ENCODE data around the gene SLC44A3. TPM values are rescaled to one million over a fixed set of nuclear protein-coding genes. Genes with fewer than 3 reads are reported as not detected.
A peak's percentile ranks its signal among the peaks of the same experiment; 100 is the strongest.

SLC44A3 gene
- 10 to 100 TPM in 2 of 3 donors, 1 to 10 TPM in 1; 2.1 to 12.6 (median 10.5) TPM for total RNA-seq

GRCh38 chr1:94819945-94820746 is at the start of gene SLC44A3:
Gene SLC44A3 (plus strand): TSS chr1:94820357. CDS start chr1:94820452, 95 bp downstream.
- TF ChIP-seq POLR2A (IDR thresholded peaks at IDR 0.05): no peak
- TF ChIP-seq POLR2AphosphoS5 (IDR thresholded peaks at IDR 0.05): no peak
- TF ChIP-seq, protein P1, sequence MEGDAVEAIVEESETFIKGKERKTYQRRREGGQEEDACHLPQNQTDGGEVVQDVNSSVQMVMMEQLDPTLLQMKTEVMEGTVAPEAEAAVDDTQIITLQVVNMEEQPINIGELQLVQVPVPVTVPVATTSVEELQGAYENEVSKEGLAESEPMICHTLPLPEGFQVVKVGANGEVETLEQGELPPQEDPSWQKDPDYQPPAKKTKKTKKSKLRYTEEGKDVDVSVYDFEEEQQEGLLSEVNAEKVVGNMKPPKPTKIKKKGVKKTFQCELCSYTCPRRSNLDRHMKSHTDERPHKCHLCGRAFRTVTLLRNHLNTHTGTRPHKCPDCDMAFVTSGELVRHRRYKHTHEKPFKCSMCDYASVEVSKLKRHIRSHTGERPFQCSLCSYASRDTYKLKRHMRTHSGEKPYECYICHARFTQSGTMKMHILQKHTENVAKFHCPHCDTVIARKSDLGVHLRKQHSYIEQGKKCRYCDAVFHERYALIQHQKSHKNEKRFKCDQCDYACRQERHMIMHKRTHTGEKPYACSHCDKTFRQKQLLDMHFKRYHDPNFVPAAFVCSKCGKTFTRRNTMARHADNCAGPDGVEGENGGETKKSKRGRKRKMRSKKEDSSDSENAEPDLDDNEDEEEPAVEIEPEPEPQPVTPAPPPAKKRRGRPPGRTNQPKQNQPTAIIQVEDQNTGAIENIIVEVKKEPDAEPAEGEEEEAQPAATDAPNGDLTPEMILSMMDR (IDR thresholded peaks at IDR 0.05): no peak
- Histone ChIP-seq H3K4me1 (no peaks in the 10 kb centered on the region), H3K27ac (peak within 1 kb of the TSS; percentile 38 to 68), H3K4me3 (peak within 1 kb of the TSS; percentile 56 to 78 (median 73)), H3K27me3 (no peaks in the 10 kb centered on the region), H3K36me3 (no peaks in the 10 kb centered on the region), H3K9me3 (no peaks in the 10 kb centered on the region)
- DNase-seq (ENCODE audit: low spot score in 2 of 2): peak; percentile 37 to 54
- intact Hi-C loops (cut with DNase I; ENCODE audit: low total_unique reads): no loop called here

DNA sequence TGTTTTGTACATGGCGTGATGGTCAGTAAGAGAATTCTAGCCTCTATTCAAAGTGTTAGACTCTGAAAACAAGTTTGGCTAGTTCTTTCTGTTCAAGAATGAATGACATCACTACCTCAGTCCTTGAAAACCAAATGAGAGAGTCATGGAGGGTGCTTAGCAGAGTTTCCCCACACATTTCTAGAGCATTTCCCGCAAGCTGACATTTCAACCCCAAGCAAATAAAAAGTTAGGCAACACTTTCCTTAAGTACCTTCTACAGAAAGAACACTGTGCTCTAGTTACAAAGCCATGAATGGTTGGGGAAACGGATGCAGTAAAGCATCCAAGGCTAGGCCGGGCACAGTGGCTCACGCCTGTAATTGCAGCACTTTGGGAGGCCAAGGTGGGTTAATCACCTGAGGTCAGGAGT is 47.9 kb upstream of the SLC44A3 start:
- Histone ChIP-seq H3K4me3 (no peak overlapping the region), H3K9me3 (no peaks in the 10 kb centered on the region), H3K36me3 (no peaks in the 10 kb centered on the region), H3K27ac (peak overlapping the region; percentile 57 to 86), H3K4me1 (peaks cover 0 to 10% of the 10 kb centered on the region in 2 donors), H3K27me3 (no peaks in the 10 kb centered on the region)
- TF ChIP-seq POLR2AphosphoS5 (IDR thresholded peaks at IDR 0.05) (peak in 2 of 3 donors; percentile 39 to 57), POLR2A (IDR thresholded peaks at IDR 0.05) (no peak)
- TF ChIP-seq, protein P1 (IDR thresholded peaks at IDR 0.05): peak in 1 of 3 donors; percentile 21
- peak in 1 of 2 donors; percentile 33 for DNase-seq (ENCODE audit: low spot score in 2 of 2)
- intact Hi-C loops (cut with DNase I; ENCODE audit: low total_unique reads): no loop called here

GRCh38 chr1:94772845-94773244 is 47.3 kb upstream of the SLC44A3 start:
- peak overlapping the region in 1 of 2 donors; percentile 86 for H3K27ac ChIP-seq
- H3K4me3 ChIP-seq: no peak overlapping the region
- no peaks in the 10 kb centered on the region for H3K36me3 ChIP-seq
- DNase-seq (ENCODE audit: low spot score in 2 of 2): no peak
- peaks cover 0 to 10% of the 10 kb centered on the region in 2 donors for H3K4me1 ChIP-seq
- H3K9me3 ChIP-seq: no peaks in the 10 kb centered on the region
- intact Hi-C loops (cut with DNase I; ENCODE audit: low total_unique reads): no loop called here
- no peaks in the 10 kb centered on the region for H3K27me3 ChIP-seq
- no peak for TF ChIP-seq POLR2A (IDR thresholded peaks at IDR 0.05)
- TF ChIP-seq POLR2AphosphoS5 (IDR thresholded peaks at IDR 0.05): no peak
- TF ChIP-seq, protein P1 (IDR thresholded peaks at IDR 0.05): no peak

DNA sequence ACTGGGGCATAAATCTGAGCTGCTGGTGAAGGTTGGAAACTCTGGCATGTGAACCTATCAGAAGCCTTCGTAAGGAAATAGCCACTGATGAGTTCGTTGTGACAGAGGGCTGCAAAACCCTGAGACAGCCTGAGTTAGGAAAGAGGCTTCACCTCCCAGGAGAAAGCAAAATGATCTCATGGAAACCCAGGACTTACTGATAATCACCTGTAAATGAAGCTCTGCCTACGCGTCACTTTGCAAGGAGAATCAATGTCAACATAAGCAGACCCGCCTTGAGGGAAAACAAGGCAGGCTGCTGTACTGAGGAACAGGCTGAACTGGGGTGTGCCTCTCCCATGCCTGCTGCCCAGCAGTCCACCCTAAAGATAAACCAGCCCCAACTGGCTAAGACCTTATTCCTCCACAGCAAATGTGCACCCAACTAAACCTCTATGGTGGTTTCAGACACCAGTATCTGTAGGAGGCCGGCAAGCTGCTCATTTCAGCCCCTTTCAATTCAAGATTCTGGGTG is 46.8 kb upstream of the SLC44A3 start:
- Histone ChIP-seq H3K27ac (peak overlapping the region in 1 of 2 donors; percentile 86), H3K27me3 (no peaks in the 10 kb centered on the region)
- TF ChIP-seq POLR2AphosphoS5 (IDR thresholded peaks at IDR 0.05) (no peak), POLR2A (IDR thresholded peaks at IDR 0.05) (no peak)
- TF ChIP-seq, protein P1 (IDR thresholded peaks at IDR 0.05): no peak

DNA sequence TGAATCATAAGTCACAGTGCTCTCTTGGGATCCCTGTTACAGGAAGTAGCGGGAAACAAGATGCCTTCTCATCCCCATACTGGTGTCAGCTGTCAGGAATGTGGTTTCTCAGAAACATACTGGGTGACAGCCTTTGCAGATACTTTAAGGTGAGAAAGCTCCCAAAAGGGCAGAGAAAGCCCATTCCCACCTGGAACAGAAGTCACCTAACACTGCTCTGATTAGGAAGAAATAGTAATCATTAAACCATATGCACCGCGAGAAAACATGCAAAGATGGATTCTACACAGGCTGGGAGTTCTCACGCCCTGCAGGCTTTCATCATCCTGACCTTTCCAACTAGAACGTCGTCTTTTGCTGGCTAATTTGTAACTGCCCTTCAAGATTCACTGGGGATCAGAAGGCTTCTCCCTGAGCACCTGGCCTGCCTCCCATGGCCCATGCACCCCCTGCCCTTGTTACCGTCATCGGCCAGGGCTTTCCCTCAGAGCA is 46.2 kb upstream of the SLC44A3 start:
- TF ChIP-seq POLR2A (IDR thresholded peaks at IDR 0.05) (no peak), POLR2AphosphoS5 (IDR thresholded peaks at IDR 0.05) (no peak)
- TF ChIP-seq, protein P1 (IDR thresholded peaks at IDR 0.05): no peak
- no peaks in the 10 kb centered on the region for H3K36me3 ChIP-seq
- H3K4me3 ChIP-seq: no peak overlapping the region
- H3K27ac ChIP-seq: peak overlapping the region; percentile 3 to 15
- peaks cover 0 to 10% of the 10 kb centered on the region in 2 donors for H3K4me1 ChIP-seq
- no peaks in the 10 kb centered on the region for H3K27me3 ChIP-seq
- no peak for DNase-seq (ENCODE audit: low spot score in 2 of 2)
- no peaks in the 10 kb centered on the region for H3K9me3 ChIP-seq
- intact Hi-C loops (cut with DNase I; ENCODE audit: low total_unique reads): no loop called here

More for the DNA sequence above, 46.8 kb upstream of the SLC44A3 start:
- no peaks in the 10 kb centered on the region for H3K9me3 ChIP-seq
- H3K36me3 ChIP-seq: no peaks in the 10 kb centered on the region
- no peak for DNase-seq (ENCODE audit: low spot score in 2 of 2)
- no peak overlapping the region for H3K4me3 ChIP-seq
- intact Hi-C loops (cut with DNase I; ENCODE audit: low total_unique reads): no loop called here
- H3K4me1 ChIP-seq: peaks cover 0 to 10% of the 10 kb centered on the region in 2 donors
